Mucosa of descending colon (tissue), 3 donors: ENCODE results near the gene RGS17. TPM values are rescaled to one million over a fixed set of nuclear protein-coding genes. Genes with fewer than 3 reads are reported as not detected.
A peak's percentile ranks its signal among the peaks of the same experiment; 100 is the strongest.

Experiments used
- ATAC-seq: fragments of 200-7000 bp; cut with Tn5 transposase; one replicate; pipeline ENCODE4 v1.9.1; 2020; ENCODE audit warnings: mild to moderate bottlenecking, moderate library complexity
- DNase-seq, 3 donors: peaks; one replicate each; pipeline ENCODE4 v3.0.0-alpha.2; 2020
- H3K36me3 ChIP-seq: fragments of 200-600 bp; one replicate; pipeline ENCODE4 v1.8.0; 2021; ENCODE audit warnings: low read depth, mild to moderate bottlenecking
- H3K4me1 ChIP-seq: fragments of 200-600 bp; one replicate; pipeline ENCODE4 v1.8.0; 2021; ENCODE audit warnings: low read depth, mild to moderate bottlenecking
- H3K4me3 ChIP-seq: fragments of 200-600 bp; one replicate; pipeline ENCODE4 v1.8.0; 2021; ENCODE audit warnings: mild to moderate bottlenecking
- H3K9me3 ChIP-seq: fragments of 200-600 bp; one replicate; pipeline ENCODE4 v1.8.0; 2021; ENCODE audit warnings: mild to moderate bottlenecking
- intact Hi-C, 2 donors: fragments of 100-400 bp; cut with DNase I in 1 of 2; cut with micrococcal nuclease in 1 of 2; formaldehyde crosslinking; loops; one replicate each; pipeline versions ENCODE4 v1.11.0 to v1.11.1; 2022; cut with DNase I, micrococcal nuclease
- total RNA-seq, 3 donors: library from RNA; stranded (reverse); fragmentation: NEBNext Ultra II Directional in 2 of 3; extraction: Animal tissue kit (Norgen Biotek cat#: 25700) in 2 of 3; gene quantifications; one replicate each; pipeline versions ENCODE4 v1.2.1 to v1.2.4, GENCODE V29; 2021 to 2023
- TF ChIP-seq, protein P1 (sequence below): fragments of 200-600 bp; IDR thresholded peaks from one replicate; pipeline ENCODE4 v1.8.0; 2022; ENCODE audit warnings: antibody characterized with exemption, mild to moderate bottlenecking
- donor health status: DM: no; HTN: no; CAD: no; lungs with moderate emphysema.
- donor health status: DM: no; HTN: no; CAD: no.
- donor health status: DM: no; HTN: yes; CAD: no.

Gene RGS17
- total RNA-seq, 3 donors from 2014 or later = 0.28 to 0.43 (median 0.43) TPM

DNA sequence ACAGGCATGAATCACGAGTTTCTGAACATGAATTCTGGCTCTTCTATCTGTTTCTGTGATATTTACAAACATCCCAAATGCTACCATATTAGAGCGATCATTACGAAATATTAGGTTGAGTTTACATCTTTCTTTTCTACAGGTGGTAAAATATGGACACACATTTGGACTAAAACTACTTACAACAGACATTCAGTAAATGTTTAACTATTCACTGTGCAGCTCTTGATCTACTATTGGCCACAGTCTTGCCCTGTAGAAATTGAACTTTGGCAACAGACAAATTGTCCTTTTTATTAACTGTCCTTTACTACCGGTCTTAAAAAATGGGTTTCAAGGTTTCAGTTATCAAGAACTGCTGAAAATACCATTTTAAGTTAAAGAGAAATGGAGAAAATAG, 102.1 kb downstream of the RGS17 start:
- no peaks in the 10 kb centered on the region for H3K36me3 ChIP-seq
- peaks cover 10% of the 10 kb centered on the region for H3K4me1 ChIP-seq
- H3K9me3 ChIP-seq = no peaks in the 10 kb centered on the region
- DNase-seq (no peak), ATAC-seq (no peak)
- intact Hi-C loops = loop anchor here in 1 of 2 donors (10.0 kb wide), 1 partner anchor 164 kb away; no protein-coding TSS in a partner anchor
- TF ChIP-seq, protein P1, sequence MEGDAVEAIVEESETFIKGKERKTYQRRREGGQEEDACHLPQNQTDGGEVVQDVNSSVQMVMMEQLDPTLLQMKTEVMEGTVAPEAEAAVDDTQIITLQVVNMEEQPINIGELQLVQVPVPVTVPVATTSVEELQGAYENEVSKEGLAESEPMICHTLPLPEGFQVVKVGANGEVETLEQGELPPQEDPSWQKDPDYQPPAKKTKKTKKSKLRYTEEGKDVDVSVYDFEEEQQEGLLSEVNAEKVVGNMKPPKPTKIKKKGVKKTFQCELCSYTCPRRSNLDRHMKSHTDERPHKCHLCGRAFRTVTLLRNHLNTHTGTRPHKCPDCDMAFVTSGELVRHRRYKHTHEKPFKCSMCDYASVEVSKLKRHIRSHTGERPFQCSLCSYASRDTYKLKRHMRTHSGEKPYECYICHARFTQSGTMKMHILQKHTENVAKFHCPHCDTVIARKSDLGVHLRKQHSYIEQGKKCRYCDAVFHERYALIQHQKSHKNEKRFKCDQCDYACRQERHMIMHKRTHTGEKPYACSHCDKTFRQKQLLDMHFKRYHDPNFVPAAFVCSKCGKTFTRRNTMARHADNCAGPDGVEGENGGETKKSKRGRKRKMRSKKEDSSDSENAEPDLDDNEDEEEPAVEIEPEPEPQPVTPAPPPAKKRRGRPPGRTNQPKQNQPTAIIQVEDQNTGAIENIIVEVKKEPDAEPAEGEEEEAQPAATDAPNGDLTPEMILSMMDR = no peak
- no peak overlapping the region for H3K4me3 ChIP-seq

DNA sequence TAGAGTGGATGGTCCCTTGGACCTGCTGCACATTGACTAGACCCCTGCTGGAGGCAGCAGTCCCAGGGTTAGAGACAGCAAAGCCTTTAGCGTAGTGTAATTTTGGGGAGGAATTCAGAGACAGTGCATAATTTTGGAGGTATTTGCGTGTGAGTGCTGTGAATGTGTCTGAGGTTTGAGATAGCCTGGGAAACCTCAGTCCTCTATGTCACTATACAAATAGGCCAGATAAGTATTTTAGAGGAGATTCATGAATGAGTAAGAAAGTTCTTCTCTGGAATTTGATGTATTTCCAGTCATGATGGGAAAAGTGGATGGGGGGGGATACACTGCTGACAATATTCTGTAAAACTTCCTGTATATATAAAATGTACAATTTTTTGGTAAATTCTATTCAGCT, 102.8 kb downstream of the RGS17 start:
- no peaks in the 10 kb centered on the region for H3K36me3 ChIP-seq
- no peaks in the 10 kb centered on the region for H3K9me3 ChIP-seq
- H3K4me3 ChIP-seq = no peak overlapping the region
- TF ChIP-seq, protein P1 = no peak
- ATAC-seq (no peak), DNase-seq (no peak)
- intact Hi-C loops = loop anchor here in 1 of 2 donors (10.0 kb wide), 1 partner anchor 163 kb away; no protein-coding TSS in a partner anchor
- H3K4me1 ChIP-seq = peaks cover 10% of the 10 kb centered on the region

DNA sequence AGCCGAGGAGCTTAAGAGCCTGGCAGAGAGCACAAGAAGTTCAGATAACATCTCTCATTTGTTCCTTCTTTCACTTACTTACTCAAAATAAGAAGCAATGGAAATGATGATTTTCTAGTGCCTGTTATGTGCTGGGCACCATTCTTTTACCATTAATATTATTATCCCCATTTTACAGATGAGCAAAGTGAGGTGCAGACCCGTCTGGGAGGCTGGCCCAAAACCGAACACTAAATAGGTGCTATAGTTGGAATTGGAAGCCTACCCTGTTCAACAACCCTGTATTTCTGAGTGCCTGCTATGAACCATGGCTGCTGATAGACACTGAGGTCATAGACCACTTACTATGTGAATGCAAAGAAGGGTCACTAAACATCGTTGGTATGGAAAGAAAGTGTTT, 103.6 kb downstream of the RGS17 start:
- DNase-seq (no peak), ATAC-seq (no peak)
- TF ChIP-seq, protein P1 = no peak
- Histone ChIP-seq H3K36me3 (no peaks in the 10 kb centered on the region), H3K9me3 (no peaks in the 10 kb centered on the region), H3K4me3 (no peak overlapping the region), H3K4me1 (peaks cover 10% of the 10 kb centered on the region)
- intact Hi-C loops = loop anchor here in 1 of 2 donors (10.0 kb wide), 1 partner anchor 163 kb away; no protein-coding TSS in a partner anchor

DNA sequence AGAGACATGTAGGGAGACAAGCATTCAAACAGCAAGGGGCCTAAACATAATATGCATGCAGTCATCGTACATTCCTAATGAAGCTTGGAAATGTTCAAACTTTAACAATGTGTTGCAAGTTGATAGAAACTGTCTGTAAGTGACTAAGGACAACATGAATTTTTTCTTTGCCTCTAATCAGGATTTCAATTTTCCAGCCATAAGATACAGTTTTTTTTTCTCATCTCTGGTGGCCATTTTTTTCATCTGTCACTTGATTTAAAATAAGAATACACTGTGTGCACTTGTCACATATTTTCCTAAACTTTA, 106.4 kb downstream of the RGS17 start:
- Histone ChIP-seq H3K4me1 (no peaks in the 10 kb centered on the region), H3K36me3 (no peaks in the 10 kb centered on the region), H3K4me3 (no peak overlapping the region), H3K9me3 (no peaks in the 10 kb centered on the region)
- intact Hi-C loops = loop anchor here (5.0 to 10.0 kb wide), 2 partner anchors 160 to 162 kb away; no protein-coding TSS in a partner anchor
- ATAC-seq = no peak
- TF ChIP-seq, protein P1 = no peak
- DNase-seq = no peak

DNA sequence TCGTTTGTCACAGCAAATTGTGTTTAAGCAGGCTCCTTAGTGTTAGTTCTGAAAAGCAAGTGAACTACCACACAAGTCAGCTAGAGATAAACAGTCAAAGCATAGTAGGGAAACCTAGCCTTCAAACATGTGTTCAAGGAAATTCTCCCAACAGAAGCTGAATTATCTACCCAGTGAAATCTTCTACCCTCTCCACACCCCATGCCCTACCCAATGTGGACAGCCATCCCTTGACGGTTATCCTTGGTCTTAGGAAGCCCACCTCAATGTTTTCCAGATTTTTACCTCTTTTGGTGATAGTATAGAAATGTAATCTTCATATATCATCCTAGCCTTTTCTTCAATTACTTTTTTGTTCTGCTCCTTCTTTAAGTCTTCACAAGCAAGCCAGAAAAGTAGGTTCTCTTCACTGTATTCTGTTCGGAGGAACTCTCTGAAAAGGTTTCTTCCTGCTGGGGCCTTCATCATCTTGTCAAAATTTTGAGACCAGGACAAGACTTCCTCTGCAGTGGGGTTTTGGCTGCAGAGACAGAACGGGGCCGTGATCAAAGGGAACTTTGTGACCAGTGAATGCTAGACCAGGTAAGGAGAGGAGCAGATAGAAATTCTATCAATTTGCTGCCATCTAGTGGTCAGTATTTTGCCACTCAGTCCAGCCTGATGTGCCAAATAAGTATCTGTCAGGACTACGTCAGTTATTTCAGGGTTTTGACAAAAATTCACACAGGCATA, 106.9 kb downstream of the RGS17 start:
- TF ChIP-seq, protein P1 = peak; percentile 67
- Histone ChIP-seq H3K4me3 (no peak overlapping the region), H3K4me1 (no peaks in the 10 kb centered on the region), H3K9me3 (no peaks in the 10 kb centered on the region), H3K36me3 (no peaks in the 10 kb centered on the region)
- DNase-seq (peak in 2 of 3 donors; percentile 27 to 66), ATAC-seq (peak; percentile 82)
- intact Hi-C loops = loop anchor here (5.0 to 10.0 kb wide), 2 partner anchors 159 to 162 kb away; no protein-coding TSS in a partner anchor
